Measurements from ENCODE around the gene SOWAHA. TPM values are rescaled to one million over a fixed set of nuclear protein-coding genes. Genes with fewer than 3 reads are reported as not detected.

The SOWAHA gene
- total and polyA plus RNA-seq, 10 of the 15 experiments (the other 5 are each of a cell fraction or from before 2014, with no cell fraction given): 0.02 to 0.37 (median 0.05) TPM; not detected in 4

DNA sequence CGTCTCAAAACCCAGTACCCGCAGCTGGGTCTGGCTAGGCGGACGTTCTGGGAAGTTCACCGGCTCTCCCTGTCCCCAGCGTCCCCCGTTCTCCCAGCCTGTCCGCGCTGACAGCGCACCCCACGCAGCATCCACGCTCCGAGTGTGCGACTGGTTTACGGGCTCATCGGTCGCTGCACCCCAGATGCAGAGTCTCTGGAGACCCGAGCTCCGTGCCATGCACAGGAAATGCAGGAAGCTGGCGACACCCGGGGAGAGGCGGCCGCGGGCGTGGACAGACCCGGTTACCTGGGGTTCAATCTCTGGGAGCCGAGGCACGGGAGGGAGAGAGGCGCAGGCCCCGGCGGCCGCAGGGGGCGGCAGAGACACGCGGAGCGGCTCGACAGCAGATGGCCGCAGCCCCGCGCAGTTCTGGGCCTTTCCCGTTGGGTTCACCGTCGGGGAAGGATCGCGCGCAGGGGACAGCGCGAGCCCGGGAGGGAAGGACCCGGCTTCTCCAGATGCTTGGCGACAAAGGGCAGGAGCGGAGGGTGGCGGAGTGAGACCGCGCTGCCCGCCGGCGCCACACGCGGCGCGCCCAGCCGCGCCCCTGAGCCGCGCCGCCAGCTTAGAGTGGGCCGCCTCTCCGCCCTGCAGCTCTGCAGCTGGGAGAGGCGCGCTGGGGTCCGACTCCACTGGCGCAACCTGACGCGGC lies 16.8 kb downstream of the SOWAHA start (continued):
- TF ChIP-seq ZNF384 (IDR thresholded peaks at IDR 0.05; ENCODE audit: borderline replicate concordance, low read depth, low read length): no peak
- no peak for TF ChIP-seq FOXM1 (IDR thresholded peaks at IDR 0.05; ENCODE audit: low read depth, low read length)
- TF ChIP-seq DPF2 (IDR thresholded peaks at IDR 0.05): peak; percentile 69
- no peak for TF ChIP-seq PAX8 (IDR thresholded peaks at IDR 0.05)
- peak; percentile 64; the same call in 1 of the 2 replicates for TF ChIP-seq TCF12 (IDR thresholded peaks at IDR 0.05; ENCODE audit: low read depth, low read length)
- TF ChIP-seq CREM (IDR thresholded peaks at IDR 0.05; ENCODE audit: low read depth): 0 out of 2 replicates have a peak, but pooled peaks have one; percentile 30
- peak; percentile 28; the same call in 1 of the 2 replicates for TF ChIP-seq SMC3 (IDR thresholded peaks at IDR 0.05; ENCODE audit: borderline replicate concordance, low read length)
- TF ChIP-seq, protein P1, sequence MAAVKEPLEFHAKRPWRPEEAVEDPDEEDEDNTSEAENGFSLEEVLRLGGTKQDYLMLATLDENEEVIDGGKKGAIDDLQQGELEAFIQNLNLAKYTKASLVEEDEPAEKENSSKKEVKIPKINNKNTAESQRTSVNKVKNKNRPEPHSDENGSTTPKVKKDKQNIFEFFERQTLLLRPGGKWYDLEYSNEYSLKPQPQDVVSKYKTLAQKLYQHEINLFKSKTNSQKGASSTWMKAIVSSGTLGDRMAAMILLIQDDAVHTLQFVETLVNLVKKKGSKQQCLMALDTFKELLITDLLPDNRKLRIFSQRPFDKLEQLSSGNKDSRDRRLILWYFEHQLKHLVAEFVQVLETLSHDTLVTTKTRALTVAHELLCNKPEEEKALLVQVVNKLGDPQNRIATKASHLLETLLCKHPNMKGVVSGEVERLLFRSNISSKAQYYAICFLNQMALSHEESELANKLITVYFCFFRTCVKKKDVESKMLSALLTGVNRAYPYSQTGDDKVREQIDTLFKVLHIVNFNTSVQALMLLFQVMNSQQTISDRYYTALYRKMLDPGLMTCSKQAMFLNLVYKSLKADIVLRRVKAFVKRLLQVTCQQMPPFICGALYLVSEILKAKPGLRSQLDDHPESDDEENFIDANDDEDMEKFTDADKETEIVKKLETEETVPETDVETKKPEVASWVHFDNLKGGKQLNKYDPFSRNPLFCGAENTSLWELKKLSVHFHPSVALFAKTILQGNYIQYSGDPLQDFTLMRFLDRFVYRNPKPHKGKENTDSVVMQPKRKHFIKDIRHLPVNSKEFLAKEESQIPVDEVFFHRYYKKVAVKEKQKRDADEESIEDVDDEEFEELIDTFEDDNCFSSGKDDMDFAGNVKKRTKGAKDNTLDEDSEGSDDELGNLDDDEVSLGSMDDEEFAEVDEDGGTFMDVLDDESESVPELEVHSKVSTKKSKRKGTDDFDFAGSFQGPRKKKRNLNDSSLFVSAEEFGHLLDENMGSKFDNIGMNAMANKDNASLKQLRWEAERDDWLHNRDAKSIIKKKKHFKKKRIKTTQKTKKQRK (IDR thresholded peaks at IDR 0.05; ENCODE audit: low read depth, low read length): no peak
- peak; percentile 68 for TF ChIP-seq GATAD2B (conservative IDR thresholded peaks at IDR 0.05; ENCODE audit: low read depth)
- no peak for TF ChIP-seq RFX5 (IDR thresholded peaks at IDR 0.05; ENCODE audit: low read depth, low read length)
- no peak; the same call in 1 of the 2 replicates for TF ChIP-seq HCFC1 (IDR thresholded peaks at IDR 0.05; ENCODE audit: low read length)
- TF ChIP-seq, protein P2, sequence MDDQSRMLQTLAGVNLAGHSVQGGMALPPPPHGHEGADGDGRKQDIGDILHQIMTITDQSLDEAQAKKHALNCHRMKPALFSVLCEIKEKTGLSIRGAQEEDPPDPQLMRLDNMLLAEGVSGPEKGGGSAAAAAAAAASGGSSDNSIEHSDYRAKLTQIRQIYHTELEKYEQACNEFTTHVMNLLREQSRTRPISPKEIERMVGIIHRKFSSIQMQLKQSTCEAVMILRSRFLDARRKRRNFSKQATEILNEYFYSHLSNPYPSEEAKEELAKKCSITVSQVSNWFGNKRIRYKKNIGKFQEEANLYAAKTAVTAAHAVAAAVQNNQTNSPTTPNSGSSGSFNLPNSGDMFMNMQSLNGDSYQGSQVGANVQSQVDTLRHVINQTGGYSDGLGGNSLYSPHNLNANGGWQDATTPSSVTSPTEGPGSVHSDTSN (IDR thresholded peaks at IDR 0.05; ENCODE audit: insufficient replicate concordance, low read depth, low read length): no peak

All from GM12878 (cell line).